ENCODE data around the gene CD3G. TPM values are rescaled to one million over a fixed set of nuclear protein-coding genes. Genes with fewer than 3 reads are reported as not detected.

Gene CD3G
- total and polyA plus RNA-seq, 9 of the 15 experiments (the other 6 are each of a cell fraction or from before 2014, with no cell fraction given): 0.30 to 1.7 (median 0.47) TPM

DNA sequence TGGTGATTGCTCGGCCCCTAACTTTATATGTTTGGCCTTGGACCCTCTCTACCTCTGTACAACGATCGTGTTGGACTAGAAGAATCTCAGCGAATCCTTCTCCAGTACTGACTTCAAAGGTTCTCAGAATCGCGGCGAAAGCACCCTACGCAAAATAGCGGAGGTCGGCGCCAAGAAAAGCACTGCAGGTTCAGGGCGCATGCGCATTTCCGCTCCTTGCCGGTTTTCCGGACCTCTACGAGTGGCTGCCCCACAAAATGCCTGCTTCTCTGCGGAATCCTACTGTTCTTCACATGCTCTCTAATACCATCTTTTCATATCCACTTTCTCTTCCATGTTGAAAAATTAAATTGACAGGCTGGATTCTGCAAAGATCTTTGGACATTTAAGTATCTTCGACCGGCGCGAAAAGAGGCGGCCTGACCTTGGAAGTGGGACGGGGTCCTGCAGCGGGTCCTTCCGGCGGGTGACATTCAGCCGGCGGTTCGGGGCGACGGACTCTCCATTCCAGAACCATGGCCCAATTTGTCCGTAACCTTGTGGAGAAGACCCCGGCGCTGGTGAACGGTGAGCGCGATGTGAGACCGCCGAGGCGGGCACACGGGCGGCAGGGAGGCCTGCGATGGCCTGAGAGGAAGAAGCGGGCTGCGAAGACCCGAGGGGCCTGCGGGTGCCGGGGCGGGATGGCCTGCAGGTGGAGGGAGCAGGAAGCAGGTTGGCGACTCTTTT lies 57.2 kb downstream of the CD3G start, which contains the start of gene ATP5MG (continued):
- TF ChIP-seq HES1 (IDR thresholded peaks at IDR 0.05; ENCODE audit: low read depth) (no peak), ZNF431 (CRISPR knock-in tag; IDR thresholded peaks at IDR 0.05) (no peak), HNRNPL (IDR thresholded peaks at IDR 0.05; ENCODE audit: low read depth, low read length) (no peak), ZNF398 (CRISPR knock-in tag; IDR thresholded peaks at IDR 0.05) (no peak), IFI16 (CRISPR knock-in tag; IDR thresholded peaks at IDR 0.05) (no peak), L3MBTL2 (IDR thresholded peaks at IDR 0.05) (peak; percentile 50), FOXM1 (IDR thresholded peaks at IDR 0.05; ENCODE audit: low read depth) (peak; percentile 36; the same call in 1 of the 2 replicates), FOXM1 (CRISPR knock-in tag; IDR thresholded peaks at IDR 0.05; ENCODE audit: low read depth) (no peak), HDGF (IDR thresholded peaks at IDR 0.05) (no peak), SMAD2 (IDR thresholded peaks at IDR 0.05; ENCODE audit: low read depth, low read length) (no peak), MTA2 (IDR thresholded peaks at IDR 0.05; ENCODE audit: low read depth) (no peak), ZC3H11A (IDR thresholded peaks at IDR 0.05; ENCODE audit: low read depth, low read length) (no peak), ETV6 (IDR thresholded peaks at IDR 0.05; ENCODE audit: borderline replicate concordance in 1 of 2, low read depth in 2 of 2, low read length in 1 of 2) (no peak), ETV6 (CRISPR knock-in tag; IDR thresholded peaks at IDR 0.05; ENCODE audit: borderline replicate concordance) (no peak), ESRRA (IDR thresholded peaks at IDR 0.05; ENCODE audit: borderline replicate concordance, low read depth) (peak; percentile 96), ZNF143 (CRISPR knock-in tag; IDR thresholded peaks at IDR 0.05) (no peak), SLC30A9 (CRISPR knock-in tag; IDR thresholded peaks at IDR 0.05) (no peak), CREBBP (IDR thresholded peaks at IDR 0.05; ENCODE audit: low read depth, low read length) (no peak), SMARCE1 (IDR thresholded peaks at IDR 0.05) (no peak), PHF21A (IDR thresholded peaks at IDR 0.05; ENCODE audit: borderline replicate concordance, low read depth) (0 out of 2 replicates have a peak, but pooled peaks have one; percentile 13), SMARCA5 (IDR thresholded peaks at IDR 0.05) (no peak), MBD1 (CRISPR knock-in tag; IDR thresholded peaks at IDR 0.05) (no peak)
- TF ChIP-seq, protein P1, sequence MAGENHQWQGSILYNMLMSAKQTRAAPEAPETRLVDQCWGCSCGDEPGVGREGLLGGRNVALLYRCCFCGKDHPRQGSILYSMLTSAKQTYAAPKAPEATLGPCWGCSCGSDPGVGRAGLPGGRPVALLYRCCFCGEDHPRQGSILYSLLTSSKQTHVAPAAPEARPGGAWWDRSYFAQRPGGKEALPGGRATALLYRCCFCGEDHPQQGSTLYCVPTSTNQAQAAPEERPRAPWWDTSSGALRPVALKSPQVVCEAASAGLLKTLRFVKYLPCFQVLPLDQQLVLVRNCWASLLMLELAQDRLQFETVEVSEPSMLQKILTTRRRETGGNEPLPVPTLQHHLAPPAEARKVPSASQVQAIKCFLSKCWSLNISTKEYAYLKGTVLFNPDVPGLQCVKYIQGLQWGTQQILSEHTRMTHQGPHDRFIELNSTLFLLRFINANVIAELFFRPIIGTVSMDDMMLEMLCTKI (IDR thresholded peaks at IDR 0.05; ENCODE audit: partially characterized antibody): no peak
